Panc1 (cell line): ENCODE measurements around the gene KIAA0586. TPM values are rescaled to one million over a fixed set of nuclear protein-coding genes. Genes with fewer than 3 reads are reported as not detected.

Experiments used
- ATAC-seq: fragments of 200-7000 bp; cut with Tn5 transposase; 2 replicates; pipeline ENCODE4 v1.9.1; 2020; ENCODE audit warnings: mild to moderate bottlenecking, moderate library complexity
- BruUV-seq: library from RNA; stranded (reverse); fragments of 400-500 nt; replicated peaks from 2 replicates; lab custom pipeline; 2021; lab: Mats Ljungman, UMichigan
- CTCF ChIA-PET: fragments of 300-600 bp; sonication (Branson Sonifier 250); formaldehyde crosslinking; loops from one replicate; lab custom pipeline; 2022; ENCODE audit warnings: antibody characterized with exemption; lab: Charles Lee
- POLR2A ChIA-PET: fragments of 300-600 bp; sonication (Branson Sonifier 250); formaldehyde crosslinking; loops from one replicate; lab custom pipeline; 2022; ENCODE audit warnings: antibody characterized with exemption; lab: Charles Lee
- DNase-seq: peaks from one replicate; pipeline ENCODE4 v3.0.0-alpha.2; 2010; ENCODE audit warnings: low read depth, low spot score
- H3K27ac ChIP-seq: 2 replicates; pipeline ENCODE4 v1.5.1; 2011; ENCODE audit warnings: mild to moderate bottlenecking, low read length, inconsistent platforms
- H3K27me3 ChIP-seq: fragments of 200-500 bp; sonication (Bioruptor generic); 2 replicates; pipeline ENCODE4 v1.6.0; 2014; ENCODE audit warnings: low read length, inconsistent platforms; ENCODE audit not compliant: control insufficient read depth, insufficient read depth
- H3K36me3 ChIP-seq: fragments of 200-500 bp; sonication (Bioruptor generic); 2 replicates; pipeline ENCODE4 v1.5.1; 2014; ENCODE audit warnings: inconsistent platforms, mild to moderate bottlenecking, low read length, moderate library complexity; ENCODE audit not compliant: control insufficient read depth, insufficient read depth
- H3K4me1 ChIP-seq: 2 replicates; pipeline ENCODE4 v1.5.1; 2011; ENCODE audit warnings: inconsistent platforms, mild to moderate bottlenecking, low read length, moderate library complexity; ENCODE audit not compliant: control insufficient read depth, insufficient read depth
- H3K4me3 ChIP-seq, 2 experiments: 2 replicates each; pipeline ENCODE4 v1.5.1; 2011 to 2012; ENCODE audit warnings: low read depth in 2 of 2, low read length in 2 of 2, mild to moderate bottlenecking in 2 of 2, inconsistent platforms in 1 of 2, moderate library complexity in 1 of 2
- H3K9me3 ChIP-seq: fragments of 200-500 bp; sonication (Bioruptor generic); 2 replicates; pipeline ENCODE4 v1.5.1; 2014; ENCODE audit warnings: low read depth, mild to moderate bottlenecking, inconsistent platforms, low read length, moderate library complexity; ENCODE audit not compliant: control insufficient read depth, insufficient read depth
- CTCF ChIP-seq: fragments of 450-650 bp; IDR thresholded peaks from 2 replicates; pipeline ENCODE4 v1.5.1; 2017; ENCODE audit warnings: mild to moderate bottlenecking
- POLR2AphosphoS5 ChIP-seq: IDR thresholded peaks from 2 replicates; pipeline ENCODE4 v1.6.1; 2012; ENCODE audit warnings: mild to moderate bottlenecking, low read depth, low read length, moderate library complexity
- REST ChIP-seq, 2 experiments: IDR thresholded peaks; 2 replicates each; pipeline ENCODE4 v1.6.1; 2011 to 2012; ENCODE audit warnings: low read depth in 2 of 2, control low read depth in 1 of 2, low read length in 1 of 2, mild to moderate bottlenecking in 1 of 2, moderate library complexity in 1 of 2; ENCODE audit not compliant: insufficient read depth in 1 of 2
- SIN3A ChIP-seq: IDR thresholded peaks from 2 replicates; pipeline ENCODE4 v1.6.1; 2012; ENCODE audit warnings: low read depth, mild to moderate bottlenecking, low read length, moderate library complexity, borderline replicate concordance; ENCODE audit not compliant: insufficient read depth
- TCF7L2 ChIP-seq: IDR thresholded peaks from 2 replicates; pipeline ENCODE4 v1.6.1; 2011; ENCODE audit warnings: mild to moderate bottlenecking, low read depth, low read length, inconsistent platforms
- in situ Hi-C: cut with HindIII; loops from 2 replicates; pipeline ENCODE4 v1.10.0; 2016; ENCODE audit warnings: low sequenced_read_pairs, low pct_unique_long_range_greater_than_20kb
- intact Hi-C: fragments of 100-400 bp; cut with micrococcal nuclease; formaldehyde crosslinking; loops from one replicate; pipeline ENCODE4 v1.10.0; 2022; ENCODE audit not compliant: unreplicated experiment
- total RNA-seq: library from RNA; stranded (reverse); gene quantifications from one replicate; pipeline ENCODE4 v1.2.1, GENCODE V29; 2021; ENCODE audit not compliant: unreplicated experiment

KIAA0586 gene
- total RNA-seq, 1 experiment from 2014 or later: 14.7 TPM

GRCh38 chr14:58460772-58461171 lies 33.3 kb downstream of the KIAA0586 start:
- DNase-seq: no peak
- in situ Hi-C loops: no loop called here
- no peak overlapping the region for H3K4me3 ChIP-seq

GRCh38 chr14:58463147-58463546 lies 35.6 kb downstream of the KIAA0586 start:
- DNase-seq (no peak), ATAC-seq (no peak)
- Histone ChIP-seq H3K27ac (no peak overlapping the region), H3K9me3 (no peaks in the 10 kb centered on the region), H3K27me3 (no peaks in the 10 kb centered on the region), H3K36me3 (peaks cover 2% of the 10 kb centered on the region; the same call in 1 of the 2 replicates), H3K4me3 (no peak overlapping the region), H3K4me1 (peaks cover 3% of the 10 kb centered on the region)
- no peak for TF ChIP-seq CTCF
- no peak for TF ChIP-seq REST (IDR thresholded peaks at IDR 0.05; ENCODE audit: insufficient read depth in 1 of 2, low read depth in 2 of 2, low read length in 1 of 2)
- TF ChIP-seq TCF7L2: no peak
- TF ChIP-seq SIN3A: no peak
- no peak for TF ChIP-seq POLR2AphosphoS5
- ChIA-PET POLR2A (no interaction called here), CTCF (no interaction called here)
- in situ Hi-C loops (no loop called here), intact Hi-C loops (no loop called here)
- BruUV-seq: no TSS peak

More at GRCh38 chr14:58460772-58461171, 33.3 kb downstream of the KIAA0586 start:
- TF ChIP-seq SIN3A (no peak), REST (IDR thresholded peaks at IDR 0.05; ENCODE audit: insufficient read depth in 1 of 2, low read depth in 2 of 2, low read length in 1 of 2) (no peak), TCF7L2 (no peak), CTCF (no peak), POLR2AphosphoS5 (no peak)
- Histone ChIP-seq H3K27me3 (no peaks in the 10 kb centered on the region), H3K36me3 (no peaks in the 10 kb centered on the region; the same call in 1 of the 2 replicates), H3K27ac (no peak overlapping the region), H3K9me3 (no peaks in the 10 kb centered on the region), H3K4me1 (peaks cover 11% of the 10 kb centered on the region)
- BruUV-seq: no TSS peak
- no peak for ATAC-seq
- ChIA-PET POLR2A (no interaction called here), CTCF (no interaction called here)
- intact Hi-C loops: no loop called here
